ENCODE results near the gene EPAS1. TPM values are rescaled to one million over a fixed set of nuclear protein-coding genes. Genes with fewer than 3 reads are reported as not detected.

The EPAS1 gene
- total and polyA plus RNA-seq, 2 of the 13 experiments (the other 11 are each of a cell fraction or from before 2014, with no cell fraction given), result 47.1 to 182 TPM

DNA sequence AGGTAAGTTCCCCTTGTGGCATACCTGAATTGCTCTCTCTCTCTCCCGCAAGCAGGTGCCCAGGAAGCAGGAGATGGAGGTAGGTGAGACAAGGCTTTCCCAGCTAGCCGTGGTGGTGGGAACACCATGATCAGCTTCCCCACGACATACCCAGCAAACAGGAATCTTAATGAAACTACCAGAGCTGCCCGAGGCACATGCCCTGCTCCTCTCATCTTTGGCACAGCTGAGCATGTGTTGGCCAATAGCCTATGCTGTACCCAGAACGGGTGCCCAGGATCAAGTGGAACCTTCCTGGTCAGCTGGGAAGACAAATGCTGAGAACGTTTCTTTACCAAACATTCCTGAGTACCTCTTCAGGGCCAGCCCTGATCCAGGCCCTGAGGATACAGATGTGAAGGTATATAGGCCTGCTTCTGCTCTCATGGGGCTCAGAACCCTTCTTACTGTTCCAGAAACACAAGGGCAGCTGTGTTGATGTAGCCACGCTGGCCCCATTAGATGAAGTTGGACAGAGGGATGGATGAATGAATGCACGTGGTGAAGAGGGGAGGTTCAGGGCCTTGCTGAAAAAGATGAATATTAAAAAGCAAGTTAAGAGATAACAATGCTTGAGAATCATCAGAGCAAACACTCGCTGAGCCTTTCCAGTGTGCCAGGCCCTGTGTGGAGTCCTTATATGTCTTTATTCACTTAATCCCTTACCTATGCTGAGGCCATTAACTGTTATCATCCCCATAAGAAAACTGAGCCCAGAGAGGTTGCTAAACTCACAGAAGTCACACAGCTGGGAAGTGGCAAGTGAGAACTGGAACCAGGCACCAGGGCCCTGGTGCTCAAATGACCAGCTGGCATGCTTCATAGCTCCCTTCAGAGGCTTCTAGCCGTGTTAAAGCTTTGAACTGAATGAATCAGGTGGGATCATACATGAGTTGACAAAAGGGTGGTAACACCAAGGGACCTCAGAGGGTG lies 113.4 kb downstream of the EPAS1 start:
- no peaks in the 10 kb centered on the region for H4K20me1 ChIP-seq (ENCODE audit: insufficient read depth, low read length)
- H2AFZ ChIP-seq (ENCODE audit: low read length), result no peak overlapping the region
- CTCF ChIA-PET (ENCODE audit: low intra/inter-chr PET ratio, low total read pairs), result no interaction called here
- FAIRE-seq, result peak; percentile 4
- intact Hi-C loops (cut with micrococcal nuclease; ENCODE audit: unreplicated experiment), result loop anchor here (5.0 kb wide), 1 partner anchor 887 kb away; no protein-coding TSS in a partner anchor
- H3K27ac ChIP-seq (ENCODE audit: extremely low read length, insufficient read depth, low read length), result peak overlapping the region; percentile 86
- ATAC-seq, result no peak
- H3K4me3 ChIP-seq (replicated peaks in 1 of 3; ENCODE audit: insufficient read depth in 1 of 3, low read depth in 2 of 3, low read length in 3 of 3), result no peak overlapping the region
- H3K9me3 ChIP-seq (ENCODE audit: low read length), result no peaks in the 10 kb centered on the region
- no peaks in the 10 kb centered on the region for H3K27me3 ChIP-seq (ENCODE audit: control insufficient read depth in 1 of 2, insufficient read depth in 2 of 2, low read length in 2 of 2)
- H3K4me2 ChIP-seq (ENCODE audit: low read depth, low read length), result peak overlapping the region; percentile 80
- DNase-seq (ENCODE audit: low spot score), result no peak
- in situ Hi-C loops (cut with HindIII; ENCODE audit: extremely low pct_ligation_motif_present, low pct_unique_long_range_greater_than_20kb), result no loop called here
- peaks cover 24% of the 10 kb centered on the region for H3K79me2 ChIP-seq (ENCODE audit: insufficient read depth, low read length)
- POLR2A ChIA-PET, result interaction anchor here (1.0 to 1.9 kb wide), 3 partner anchors 24 to 103 kb away, joined by 3 to 9 read pairs (median 3); no protein-coding TSS in a partner anchor
- no TSS peak for BruUV-seq (replicated peaks)
- WGBS (ENCODE audit: low lambda C conversion rate), result 95% methylated on average over 9 of the region's 10 CpGs
- H3K4me1 ChIP-seq (ENCODE audit: insufficient read depth, low read length), result peaks cover 97% of the 10 kb centered on the region
- no peaks in the 10 kb centered on the region; a peak in 2 of 5 replicates for H3K36me3 ChIP-seq (replicated peaks in 1 of 2; ENCODE audit: control insufficient read depth in 1 of 2, insufficient read depth in 2 of 2, low read length in 2 of 2)
- no peak overlapping the region for H3K9ac ChIP-seq (ENCODE audit: insufficient read depth, low read depth, low read length)
- TF ChIP-seq RCOR2 (CRISPR knock-in tag; IDR thresholded peaks at IDR 0.05), result 0 out of 2 replicates have a peak, but pooled peaks have one; percentile 34
- no peak for TF ChIP-seq SRF (IDR thresholded peaks at IDR 0.05; ENCODE audit: low read depth, low read length)
- no peak for TF ChIP-seq SP2 (CRISPR knock-in tag; IDR thresholded peaks at IDR 0.05)
- TF ChIP-seq CEBPB (IDR thresholded peaks at IDR 0.05; ENCODE audit: borderline replicate concordance, low read depth, low read length), result no peak
- TF ChIP-seq JUN (CRISPR knock-in tag; IDR thresholded peaks at IDR 0.05), result no peak
- no peak for TF ChIP-seq SP1 (IDR thresholded peaks at IDR 0.05)
- no peak for TF ChIP-seq SP1 (CRISPR knock-in tag; IDR thresholded peaks at IDR 0.05)
- no peak for TF ChIP-seq NONO (IDR thresholded peaks at IDR 0.05)
- no peak for TF ChIP-seq NONO (CRISPR knock-in tag; conservative IDR thresholded peaks at IDR 0.05)
- TF ChIP-seq, protein P1, sequence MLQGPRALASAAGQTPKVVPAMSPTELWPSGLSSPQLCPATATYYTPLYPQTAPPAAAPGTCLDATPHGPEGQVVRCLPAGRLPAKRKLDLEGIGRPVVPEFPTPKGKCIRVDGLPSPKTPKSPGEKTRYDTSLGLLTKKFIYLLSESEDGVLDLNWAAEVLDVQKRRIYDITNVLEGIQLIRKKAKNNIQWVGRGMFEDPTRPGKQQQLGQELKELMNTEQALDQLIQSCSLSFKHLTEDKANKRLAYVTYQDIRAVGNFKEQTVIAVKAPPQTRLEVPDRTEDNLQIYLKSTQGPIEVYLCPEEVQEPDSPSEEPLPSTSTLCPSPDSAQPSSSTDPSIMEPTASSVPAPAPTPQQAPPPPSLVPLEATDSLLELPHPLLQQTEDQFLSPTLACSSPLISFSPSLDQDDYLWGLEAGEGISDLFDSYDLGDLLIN (CRISPR knock-in tag; IDR thresholded peaks at IDR 0.05; ENCODE audit: borderline replicate concordance), result no peak
- TF ChIP-seq, protein P2, sequence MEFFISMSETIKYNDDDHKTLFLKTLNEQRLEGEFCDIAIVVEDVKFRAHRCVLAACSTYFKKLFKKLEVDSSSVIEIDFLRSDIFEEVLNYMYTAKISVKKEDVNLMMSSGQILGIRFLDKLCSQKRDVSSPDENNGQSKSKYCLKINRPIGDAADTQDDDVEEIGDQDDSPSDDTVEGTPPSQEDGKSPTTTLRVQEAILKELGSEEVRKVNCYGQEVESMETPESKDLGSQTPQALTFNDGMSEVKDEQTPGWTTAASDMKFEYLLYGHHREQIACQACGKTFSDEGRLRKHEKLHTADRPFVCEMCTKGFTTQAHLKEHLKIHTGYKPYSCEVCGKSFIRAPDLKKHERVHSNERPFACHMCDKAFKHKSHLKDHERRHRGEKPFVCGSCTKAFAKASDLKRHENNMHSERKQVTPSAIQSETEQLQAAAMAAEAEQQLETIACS (CRISPR knock-in tag; IDR thresholded peaks at IDR 0.05), result no peak
- TF ChIP-seq, protein P3, sequence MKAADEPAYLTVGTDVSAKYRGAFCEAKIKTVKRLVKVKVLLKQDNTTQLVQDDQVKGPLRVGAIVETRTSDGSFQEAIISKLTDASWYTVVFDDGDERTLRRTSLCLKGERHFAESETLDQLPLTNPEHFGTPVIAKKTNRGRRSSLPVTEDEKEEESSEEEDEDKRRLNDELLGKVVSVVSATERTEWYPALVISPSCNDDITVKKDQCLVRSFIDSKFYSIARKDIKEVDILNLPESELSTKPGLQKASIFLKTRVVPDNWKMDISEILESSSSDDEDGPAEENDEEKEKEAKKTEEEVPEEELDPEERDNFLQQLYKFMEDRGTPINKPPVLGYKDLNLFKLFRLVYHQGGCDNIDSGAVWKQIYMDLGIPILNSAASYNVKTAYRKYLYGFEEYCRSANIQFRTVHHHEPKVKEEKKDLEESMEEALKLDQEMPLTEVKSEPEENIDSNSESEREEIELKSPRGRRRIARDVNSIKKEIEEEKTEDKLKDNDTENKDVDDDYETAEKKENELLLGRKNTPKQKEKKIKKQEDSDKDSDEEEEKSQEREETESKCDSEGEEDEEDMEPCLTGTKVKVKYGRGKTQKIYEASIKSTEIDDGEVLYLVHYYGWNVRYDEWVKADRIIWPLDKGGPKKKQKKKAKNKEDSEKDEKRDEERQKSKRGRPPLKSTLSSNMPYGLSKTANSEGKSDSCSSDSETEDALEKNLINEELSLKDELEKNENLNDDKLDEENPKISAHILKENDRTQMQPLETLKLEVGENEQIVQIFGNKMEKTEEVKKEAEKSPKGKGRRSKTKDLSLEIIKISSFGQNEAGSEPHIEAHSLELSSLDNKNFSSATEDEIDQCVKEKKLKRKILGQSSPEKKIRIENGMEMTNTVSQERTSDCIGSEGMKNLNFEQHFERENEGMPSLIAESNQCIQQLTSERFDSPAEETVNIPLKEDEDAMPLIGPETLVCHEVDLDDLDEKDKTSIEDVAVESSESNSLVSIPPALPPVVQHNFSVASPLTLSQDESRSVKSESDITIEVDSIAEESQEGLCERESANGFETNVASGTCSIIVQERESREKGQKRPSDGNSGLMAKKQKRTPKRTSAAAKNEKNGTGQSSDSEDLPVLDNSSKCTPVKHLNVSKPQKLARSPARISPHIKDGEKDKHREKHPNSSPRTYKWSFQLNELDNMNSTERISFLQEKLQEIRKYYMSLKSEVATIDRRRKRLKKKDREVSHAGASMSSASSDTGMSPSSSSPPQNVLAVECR (CRISPR knock-in tag; IDR thresholded peaks at IDR 0.05; ENCODE audit: borderline replicate concordance), result no peak; the same call in 1 of the 2 replicates
- TF ChIP-seq ZNF343 (CRISPR knock-in tag; IDR thresholded peaks at IDR 0.05), result no peak
- no peak for TF ChIP-seq IKZF4 (CRISPR knock-in tag; IDR thresholded peaks at IDR 0.05; ENCODE audit: borderline replicate concordance, low read depth, not compliant biosample characterization)
- no peak for TF ChIP-seq ZNF263 (CRISPR knock-in tag; IDR thresholded peaks at IDR 0.05)
- no peak for TF ChIP-seq ZNF317 (CRISPR knock-in tag; IDR thresholded peaks at IDR 0.05)
- no peak for TF ChIP-seq ZBTB7B (CRISPR knock-in tag; IDR thresholded peaks at IDR 0.05)
- TF ChIP-seq ZNF205 (CRISPR knock-in tag; IDR thresholded peaks at IDR 0.05), result no peak
